HepG2 (cell line): ENCODE data around the gene SHMT1. TPM values are rescaled to one million over a fixed set of nuclear protein-coding genes. Genes with fewer than 3 reads are reported as not detected.

ENCODE experiments used
- AFF4 ChIP-seq: sonication (generic); formaldehyde crosslinking; IDR thresholded peaks from 2 replicates; pipeline ENCODE4 v1.4.0; 2020; ENCODE audit warnings: missing genetic modification reagents
- ARID5B ChIP-seq: IDR thresholded peaks from 2 replicates; pipeline ENCODE4 v1.4.0; 2020; ENCODE audit warnings: mild to moderate bottlenecking, missing genetic modification reagents
- ATF5 ChIP-seq: sonication (generic); formaldehyde crosslinking; IDR thresholded peaks from 2 replicates; pipeline ENCODE4 v1.4.0; 2020; ENCODE audit warnings: mild to moderate bottlenecking, low read depth, missing genetic modification reagents
- CBFB ChIP-seq: sonication (generic); formaldehyde crosslinking; IDR thresholded peaks from 2 replicates; pipeline ENCODE4 v1.4.0; 2020; ENCODE audit warnings: missing genetic modification reagents
- CREBL2 ChIP-seq: sonication (generic); formaldehyde crosslinking; IDR thresholded peaks from 2 replicates; pipeline ENCODE4 v1.8.1; 2023; ENCODE audit warnings: missing genetic modification reagents, mild to moderate bottlenecking, borderline replicate concordance
- FOXC1 ChIP-seq: sonication (generic); formaldehyde crosslinking; IDR thresholded peaks from 2 replicates; pipeline ENCODE4 v1.8.0; 2022; ENCODE audit warnings: mild to moderate bottlenecking, missing genetic modification reagents, borderline replicate concordance
- FOXK2 ChIP-seq: fragments of 450-650 bp; IDR thresholded peaks from 2 replicates; pipeline ENCODE4 v1.6.1; 2016
- MAZ ChIP-seq, 2 experiments: sonication (generic) in 1 of 2; formaldehyde crosslinking in 1 of 2; IDR thresholded peaks; 2 replicates each; pipeline versions ENCODE4 v1.5.0 to v1.6.1; 2012 to 2020; ENCODE audit warnings: low read depth in 2 of 2, mild to moderate bottlenecking in 2 of 2, borderline replicate concordance in 1 of 2, improper control_type of control experiment in 1 of 2, low read length in 1 of 2, missing genetic modification reagents in 1 of 2, moderate library complexity in 1 of 2
- ZBTB38 ChIP-seq: sonication (generic); formaldehyde crosslinking; IDR thresholded peaks from 2 replicates; pipeline ENCODE4 v1.5.1; 2020; ENCODE audit warnings: mild to moderate bottlenecking, missing genetic modification reagents
- ZNF225 ChIP-seq: sonication (generic); formaldehyde crosslinking; IDR thresholded peaks from 2 replicates; pipeline ENCODE4 v1.4.0; 2020; ENCODE audit warnings: mild to moderate bottlenecking, missing genetic modification reagents
- ZNF230 ChIP-seq: sonication (generic); formaldehyde crosslinking; IDR thresholded peaks from 2 replicates; pipeline ENCODE4 v1.4.0; 2020; ENCODE audit warnings: mild to moderate bottlenecking, missing genetic modification reagents
- ZNF232 ChIP-seq: sonication (generic); formaldehyde crosslinking; IDR thresholded peaks from 2 replicates; pipeline ENCODE4 v1.4.0; 2020; ENCODE audit warnings: missing genetic modification reagents, borderline replicate concordance
- ZNF564 ChIP-seq: sonication (generic); formaldehyde crosslinking; IDR thresholded peaks from 2 replicates; pipeline ENCODE4 v1.8.1; 2023; ENCODE audit warnings: mild to moderate bottlenecking, missing genetic modification reagents
- ZNF574 ChIP-seq: sonication (generic); formaldehyde crosslinking; IDR thresholded peaks from 2 replicates; pipeline ENCODE4 v1.4.0; 2020; ENCODE audit warnings: missing genetic modification reagents
- ZNF768 ChIP-seq: sonication (generic); formaldehyde crosslinking; IDR thresholded peaks from 2 replicates; pipeline ENCODE4 v1.4.0; 2020; ENCODE audit warnings: missing genetic modification reagents
- ZNF782 ChIP-seq: sonication (generic); formaldehyde crosslinking; IDR thresholded peaks from 2 replicates; pipeline ENCODE4 v1.4.0; 2020; ENCODE audit warnings: missing genetic modification reagents, mild to moderate bottlenecking, borderline replicate concordance
- polyA plus RNA-seq, 8 experiments: library from polyadenylated mRNA; depleted of rRNA in 3 of 8; stranded (reverse) in 7 of 8; unstranded in 1 of 8; fragments of >200 nt; fragmentation: Illumina TruSeq in 4 of 8; extraction: Trizol in 4 of 8; gene quantifications; 2 replicates each; pipeline versions ENCODE4 v1.2.1 to v1.2.3, GENCODE V29; 2011 to 2016; ENCODE audit warnings: low read depth in 4 of 8, missing spikeins in 1 of 8, mixed read lengths in 1 of 8; ENCODE audit not compliant: insufficient read depth in 1 of 8
- total RNA-seq, 5 experiments: library from RNA; depleted of rRNA; stranded (reverse); fragments of >200 nt; fragmentation: Illumina TruSeq; extraction: Trizol; gene quantifications; 2 replicates each; pipeline ENCODE4 v1.2.3, GENCODE V29; 2016; ENCODE audit warnings: low read depth in 1 of 5

The SHMT1 gene
- total and polyA plus RNA-seq, 2 of the 13 experiments (the other 11 are each of a cell fraction or from before 2014, with no cell fraction given) = 21.3 to 48.8 TPM

GRCh38 chr17:18363101-18364049 is at the start of gene SHMT1 (continued):
- TF ChIP-seq ZNF768 (CRISPR knock-in tag) = peak; percentile 68; the same call in 1 of the 2 replicates
- no peak for TF ChIP-seq ZNF230 (CRISPR knock-in tag)
- TF ChIP-seq ATF5 (CRISPR knock-in tag) = no peak
- TF ChIP-seq CREBL2 (CRISPR knock-in tag) = no peak
- TF ChIP-seq AFF4 (CRISPR knock-in tag) = no peak
- peak; percentile 73 for TF ChIP-seq ZNF564 (CRISPR knock-in tag)
- no peak for TF ChIP-seq MAZ (IDR thresholded peaks at IDR 0.05; ENCODE audit: borderline replicate concordance, low read depth, low read length)
- peak; percentile 85; the same call in 1 of the 2 replicates for TF ChIP-seq MAZ (CRISPR knock-in tag; IDR thresholded peaks at IDR 0.05; ENCODE audit: low read depth)
- TF ChIP-seq ZNF782 (CRISPR knock-in tag) = no peak
- peak; percentile 87 for TF ChIP-seq ZBTB38 (CRISPR knock-in tag)
- TF ChIP-seq ZNF225 (CRISPR knock-in tag) = peak; percentile 51; the same call in 1 of the 2 replicates
- no peak for TF ChIP-seq FOXK2
- TF ChIP-seq ARID5B (CRISPR knock-in tag) = no peak
- peak; percentile 50; the same call in 1 of the 2 replicates for TF ChIP-seq CBFB (CRISPR knock-in tag)
- peak; percentile 70; the same call in 1 of the 2 replicates for TF ChIP-seq ZNF232 (CRISPR knock-in tag)
- peak; percentile 78 for TF ChIP-seq ZNF574 (CRISPR knock-in tag)
- peak; percentile 52; the same call in 1 of the 2 replicates for TF ChIP-seq FOXC1 (CRISPR knock-in tag)
